Mucosa of rectum (tissue), 2 donors: ENCODE measurements around the gene OLAH.

ENCODE experiments used
- H3K27ac ChIP-seq, 2 donors: one replicate each; pipeline ENCODE4 v1.7.0; 2013; ENCODE audit warnings: inconsistent platforms in 2 of 2, low read depth in 2 of 2, low read length in 2 of 2
- H3K27me3 ChIP-seq, 2 donors: one replicate each; pipeline ENCODE4 v1.7.0; 2013; ENCODE audit warnings: low read length in 2 of 2; ENCODE audit not compliant: control insufficient read depth in 2 of 2, insufficient read depth in 2 of 2
- H3K36me3 ChIP-seq, 2 donors: one replicate each; pipeline ENCODE4 v1.7.0; 2013; ENCODE audit warnings: low read length in 2 of 2; ENCODE audit not compliant: control insufficient read depth in 2 of 2, insufficient read depth in 2 of 2
- H3K4me1 ChIP-seq, 2 donors: one replicate each; pipeline ENCODE4 v1.7.0; 2013; ENCODE audit warnings: low read length in 2 of 2, mild to moderate bottlenecking in 1 of 2; ENCODE audit not compliant: control insufficient read depth in 2 of 2, insufficient read depth in 2 of 2
- H3K4me3 ChIP-seq, 2 donors: one replicate each; pipeline ENCODE4 v1.7.0; 2013; ENCODE audit warnings: low read length in 2 of 2
- H3K9ac ChIP-seq, 2 donors: one replicate each; pipeline ENCODE4 v1.7.0; 2013; ENCODE audit warnings: low read length in 2 of 2, low read depth in 1 of 2, mild to moderate bottlenecking in 1 of 2
- H3K9me3 ChIP-seq, 2 donors: one replicate each; pipeline ENCODE4 v1.7.0; 2013; ENCODE audit warnings: low read length in 2 of 2; ENCODE audit not compliant: control insufficient read depth in 2 of 2
- donor health status: healthy.
- donor health status: Normal muscosa, but diverticular disease.

OLAH gene

DNA sequence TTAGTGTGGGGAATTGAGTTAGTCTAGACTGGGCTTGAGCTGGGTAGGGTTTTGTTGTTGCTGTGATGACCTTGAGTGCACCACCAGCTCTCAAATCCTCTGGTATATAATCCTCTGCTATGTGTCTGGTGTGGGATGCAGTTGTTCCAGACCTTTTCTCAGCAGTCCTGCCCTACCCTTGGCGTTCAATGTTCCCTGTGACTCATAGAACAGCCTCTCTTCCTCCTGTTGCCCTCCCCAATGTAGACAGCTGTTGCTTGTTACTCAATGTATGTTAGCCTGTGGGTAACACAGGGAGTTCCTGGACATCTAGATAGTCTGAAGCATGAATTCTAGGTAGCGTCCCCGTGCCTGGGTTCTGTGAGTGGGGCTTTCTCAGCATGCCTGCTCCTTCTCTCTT is 25.1 kb downstream of the OLAH start:
- no peaks in the 10 kb centered on the region for H3K36me3 ChIP-seq
- H3K4me1 ChIP-seq: no peaks in the 10 kb centered on the region
- H3K4me3 ChIP-seq: no peak overlapping the region
- no peaks in the 10 kb centered on the region for H3K27me3 ChIP-seq
- no peaks in the 10 kb centered on the region for H3K9me3 ChIP-seq
- no peak overlapping the region for H3K27ac ChIP-seq
- no peak overlapping the region for H3K9ac ChIP-seq

DNA sequence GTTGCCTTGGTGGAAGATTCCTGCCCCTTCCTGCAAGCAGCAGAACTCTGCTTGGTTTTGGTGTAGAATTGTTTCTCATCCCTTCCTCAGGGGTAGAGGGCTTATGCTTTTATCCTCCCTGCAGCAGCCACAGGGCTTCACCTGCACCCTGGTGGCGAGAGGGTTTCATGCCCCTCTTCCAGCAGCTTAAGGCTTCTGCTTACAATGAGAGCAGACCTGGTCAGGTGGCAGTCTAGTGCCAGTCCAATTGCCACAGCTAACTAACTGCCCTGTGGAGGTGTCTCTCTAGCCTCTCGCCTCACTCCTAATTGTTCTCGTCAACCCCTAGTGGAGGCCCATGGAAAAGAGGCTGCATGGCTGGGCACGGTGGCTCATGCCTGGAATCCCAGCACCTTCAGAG is 25.5 kb downstream of the OLAH start:
- Histone ChIP-seq H3K9ac (no peak overlapping the region), H3K27me3 (no peaks in the 10 kb centered on the region), H3K9me3 (no peaks in the 10 kb centered on the region), H3K36me3 (no peaks in the 10 kb centered on the region), H3K4me1 (no peaks in the 10 kb centered on the region), H3K4me3 (no peak overlapping the region), H3K27ac (no peak overlapping the region)

DNA sequence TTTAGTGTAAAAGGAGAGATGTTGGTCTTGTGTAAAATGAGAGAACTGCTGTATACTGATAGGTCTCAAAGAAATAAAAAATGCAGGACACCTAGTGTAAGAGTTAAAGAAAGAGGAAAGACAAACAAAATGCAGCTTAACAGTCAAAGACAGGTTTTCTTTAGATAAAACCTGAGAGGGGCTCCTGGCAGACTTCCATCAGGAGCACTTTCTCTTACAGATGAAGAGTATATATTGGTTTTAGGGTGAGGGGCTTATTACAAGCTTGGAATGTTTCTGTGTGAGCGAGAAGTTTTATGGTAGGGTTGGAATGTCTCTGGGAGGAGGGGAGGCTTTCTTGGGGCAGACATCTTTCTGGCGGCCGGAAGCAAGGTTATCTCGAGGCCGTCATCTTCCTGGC is 28.6 kb downstream of the OLAH start:
- H3K9ac ChIP-seq: no peak overlapping the region
- H3K36me3 ChIP-seq: no peaks in the 10 kb centered on the region
- H3K27me3 ChIP-seq: no peaks in the 10 kb centered on the region
- no peaks in the 10 kb centered on the region for H3K9me3 ChIP-seq
- no peak overlapping the region for H3K4me3 ChIP-seq
- H3K27ac ChIP-seq: no peak overlapping the region
- H3K4me1 ChIP-seq: no peaks in the 10 kb centered on the region

DNA sequence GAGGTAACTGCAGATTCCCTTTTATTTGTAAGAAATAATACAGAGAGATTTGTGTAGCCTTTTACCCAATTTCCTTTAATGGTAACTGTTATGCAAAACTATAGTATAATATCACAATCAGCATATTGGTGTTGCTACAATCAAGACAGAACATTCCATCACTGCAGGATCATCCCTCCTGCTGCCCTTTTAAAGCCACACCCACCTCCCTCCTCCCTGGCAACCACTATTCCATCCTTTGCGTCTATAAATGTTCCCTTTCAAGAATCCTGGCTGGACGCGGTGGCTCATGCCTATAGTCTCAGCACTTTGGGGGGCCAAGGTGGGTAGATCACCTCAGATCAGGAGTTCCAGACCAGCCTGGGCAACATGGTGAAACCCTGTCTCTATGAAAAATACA is 31.7 kb downstream of the OLAH start:
- no peak overlapping the region for H3K27ac ChIP-seq
- no peaks in the 10 kb centered on the region for H3K36me3 ChIP-seq
- H3K4me1 ChIP-seq: no peaks in the 10 kb centered on the region
- H3K9ac ChIP-seq: no peak overlapping the region
- H3K4me3 ChIP-seq: no peak overlapping the region
- no peaks in the 10 kb centered on the region for H3K27me3 ChIP-seq
- no peaks in the 10 kb centered on the region for H3K9me3 ChIP-seq

DNA sequence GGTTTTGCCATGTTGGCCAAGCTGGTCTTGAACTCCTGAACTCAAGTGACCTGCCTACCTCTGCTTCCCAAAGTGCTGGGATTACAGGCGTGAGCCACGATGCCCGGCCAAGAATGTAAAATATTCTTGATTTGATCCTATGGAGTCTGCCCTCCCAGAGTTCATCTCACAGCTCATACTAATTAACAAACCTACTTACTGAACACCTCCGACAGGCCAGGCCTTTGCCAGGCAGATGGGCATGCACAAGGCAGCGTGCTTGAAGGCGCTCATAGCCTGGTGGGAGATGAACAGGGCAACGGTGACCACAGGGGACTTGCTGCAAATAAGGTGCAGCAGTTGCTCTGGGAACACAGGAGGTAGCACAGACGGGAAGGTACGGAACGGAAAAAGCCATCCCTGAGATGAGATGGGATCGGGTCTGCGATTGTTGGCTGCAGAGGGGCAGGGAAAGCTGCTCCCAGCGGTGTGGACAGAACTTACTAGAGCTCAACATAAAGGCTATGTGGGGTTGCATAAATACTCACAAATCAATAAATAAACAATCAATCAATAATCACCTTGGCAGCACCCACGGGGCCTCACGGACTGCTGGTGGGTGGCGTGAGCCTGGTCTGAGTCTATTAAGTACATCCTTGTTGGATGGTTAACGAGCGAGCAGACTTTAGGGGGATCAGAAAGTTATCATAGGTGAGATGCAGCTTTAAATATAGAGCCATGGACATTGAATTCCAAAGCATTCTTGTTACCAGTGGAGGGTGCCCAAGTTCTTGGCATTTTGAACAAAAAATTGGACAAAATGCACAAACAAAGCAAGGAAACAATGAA is 40.1 kb downstream of the OLAH start:
- H3K4me3 ChIP-seq: peak overlapping the region; percentile 61 to 65
- H3K27me3 ChIP-seq: no peaks in the 10 kb centered on the region
- no peaks in the 10 kb centered on the region for H3K36me3 ChIP-seq
- no peaks in the 10 kb centered on the region for H3K9me3 ChIP-seq
- H3K27ac ChIP-seq: no peak overlapping the region
- peaks cover 6% of the 10 kb centered on the region in 2 donors for H3K4me1 ChIP-seq
- H3K9ac ChIP-seq: peak overlapping the region; percentile 18 to 20

DNA sequence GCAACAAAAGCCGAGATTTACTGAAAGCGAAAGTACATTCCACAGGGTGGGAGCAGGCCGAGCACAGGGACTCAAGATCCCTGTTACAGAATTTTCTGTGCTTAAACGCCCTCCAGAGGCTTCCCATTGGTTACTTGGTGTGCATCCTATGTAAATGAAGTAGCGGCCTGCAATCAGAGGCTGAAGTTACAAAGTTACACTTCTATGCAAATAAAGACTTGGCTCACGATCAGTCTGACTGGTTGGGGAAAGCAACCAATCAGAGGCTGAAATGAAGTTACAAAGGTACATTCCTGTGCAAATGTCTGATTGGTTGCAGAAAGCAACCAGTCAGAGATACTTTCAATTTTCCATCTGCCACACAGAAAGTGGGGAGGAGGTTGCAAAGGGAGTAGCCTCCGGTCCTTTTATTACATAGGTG is 40.8 kb downstream of the OLAH start:
- no peaks in the 10 kb centered on the region for H3K9me3 ChIP-seq
- no peaks in the 10 kb centered on the region for H3K27me3 ChIP-seq
- peaks cover 6% of the 10 kb centered on the region in 2 donors for H3K4me1 ChIP-seq
- no peak overlapping the region for H3K27ac ChIP-seq
- peak overlapping the region; percentile 61 to 65 for H3K4me3 ChIP-seq
- H3K36me3 ChIP-seq: no peaks in the 10 kb centered on the region
- H3K9ac ChIP-seq: peak overlapping the region in 1 of 2 donors; percentile 18

DNA sequence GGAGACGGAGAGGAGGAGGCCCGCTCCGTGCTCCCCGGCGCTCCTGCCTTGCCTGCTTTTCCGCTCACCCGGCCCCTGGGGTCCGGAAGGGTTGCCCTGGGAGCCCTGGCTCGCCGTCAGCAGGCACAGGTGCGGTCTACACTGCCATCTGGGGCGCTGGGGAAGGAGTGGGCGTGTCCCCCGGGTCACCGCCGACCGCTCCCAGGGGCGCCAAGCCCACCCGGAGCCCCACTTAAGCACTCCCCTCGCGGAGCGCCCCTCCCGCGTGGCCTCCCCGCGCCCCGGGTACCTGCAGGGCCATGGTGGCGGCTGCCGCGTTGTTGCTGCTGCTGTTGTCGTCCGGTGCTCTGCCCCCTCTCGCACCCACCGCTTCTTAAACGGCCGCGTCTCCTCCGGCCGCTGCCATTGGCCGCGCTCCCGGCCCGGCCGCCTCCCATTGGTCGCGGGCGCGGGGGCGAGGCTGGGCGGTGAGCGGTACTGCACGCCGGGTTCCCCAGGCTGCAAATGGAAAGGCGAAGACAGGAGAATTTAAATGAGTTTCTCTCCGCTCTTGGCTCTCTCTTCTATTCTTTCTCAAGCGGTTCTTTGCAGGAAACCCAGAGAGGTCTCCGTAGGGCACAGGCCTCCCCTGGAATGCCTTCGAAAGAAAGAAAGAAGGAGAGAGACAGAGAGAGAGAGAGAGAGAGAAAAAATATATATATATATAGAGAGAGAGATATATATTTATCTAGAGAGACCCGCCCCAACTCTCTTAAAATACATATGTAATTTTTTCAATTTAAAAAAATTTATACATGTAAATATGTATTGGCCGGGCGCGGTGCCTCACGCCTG is 44.9 kb downstream of the OLAH start, which contains the start of gene ACBD7:
TSS of gene ACBD7 (minus strand) at position 349 of the 834 bp plus-strand sequence. CDS start at position 301, 48 bp downstream.
- Histone ChIP-seq H3K9ac (peak within 1 kb of the TSS in 1 of 2 donors; percentile 53), H3K27ac (no peak within 1 kb of the TSS), H3K4me1 (peaks cover 6% of the 10 kb centered on the region in 2 donors), H3K4me3 (peak within 1 kb of the TSS; percentile 65 to 71), H3K27me3 (no peaks in the 10 kb centered on the region), H3K9me3 (no peaks in the 10 kb centered on the region), H3K36me3 (no peaks in the 10 kb centered on the region)

DNA sequence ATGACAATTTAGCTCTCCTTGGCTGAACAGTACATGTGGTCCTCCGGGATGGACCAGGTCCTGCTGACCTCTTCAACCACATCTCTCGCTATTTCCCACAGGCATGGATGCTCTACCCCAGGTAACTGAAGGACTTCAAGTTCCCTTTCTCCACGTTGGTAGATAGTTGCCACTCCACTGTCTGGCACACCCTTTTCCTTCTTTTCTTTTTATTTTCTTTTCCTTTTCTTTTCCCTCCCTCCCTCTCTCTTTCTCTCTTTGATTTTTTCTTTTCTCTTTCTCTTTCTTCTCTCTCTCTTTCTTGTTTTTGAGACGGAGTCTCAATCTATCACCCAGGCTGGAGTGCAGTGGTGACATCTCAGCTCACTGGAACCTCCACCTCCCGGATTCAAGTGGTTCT is 47.7 kb downstream of the OLAH start:
- H3K4me3 ChIP-seq: no peak overlapping the region
- H3K4me1 ChIP-seq: peaks cover 3 to 8% of the 10 kb centered on the region in 2 donors
- H3K9ac ChIP-seq: no peak overlapping the region
- H3K27ac ChIP-seq: no peak overlapping the region
- H3K36me3 ChIP-seq: no peaks in the 10 kb centered on the region
- no peaks in the 10 kb centered on the region for H3K9me3 ChIP-seq
- no peaks in the 10 kb centered on the region for H3K27me3 ChIP-seq

DNA sequence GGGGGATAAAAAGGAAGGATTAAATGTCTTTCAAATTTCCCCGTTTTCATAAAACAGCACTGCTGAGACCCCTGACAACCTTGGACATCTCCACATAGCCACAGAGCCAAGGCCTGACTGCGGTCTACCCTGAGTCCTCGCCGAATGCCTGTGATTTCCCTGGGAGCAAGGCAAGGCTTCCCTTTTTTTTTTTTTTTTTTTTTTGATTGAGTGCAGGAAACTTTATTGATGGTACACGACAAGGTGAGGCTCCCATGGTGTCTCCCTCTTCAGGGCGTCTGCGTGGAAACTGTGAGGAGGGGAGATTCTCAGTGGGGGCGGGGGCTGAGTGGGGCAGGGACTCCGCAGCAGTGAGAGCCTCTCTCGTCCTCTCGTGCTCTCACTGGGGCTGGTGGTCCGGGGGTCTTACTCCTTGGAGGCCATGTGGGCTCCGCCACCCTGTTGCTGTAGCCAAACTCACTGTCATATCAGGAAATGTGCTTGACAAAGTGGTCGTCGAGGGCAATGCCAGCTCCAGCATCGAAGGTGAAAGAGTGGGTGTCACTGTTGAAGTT is 49.2 kb downstream of the OLAH start:
- H3K4me3 ChIP-seq: no peak overlapping the region
- H3K36me3 ChIP-seq: no peaks in the 10 kb centered on the region
- H3K27me3 ChIP-seq: no peaks in the 10 kb centered on the region
- H3K27ac ChIP-seq: no peak overlapping the region
- peaks cover 7 to 12% of the 10 kb centered on the region in 2 donors for H3K4me1 ChIP-seq
- no peak overlapping the region for H3K9ac ChIP-seq
- H3K9me3 ChIP-seq: no peaks in the 10 kb centered on the region

DNA sequence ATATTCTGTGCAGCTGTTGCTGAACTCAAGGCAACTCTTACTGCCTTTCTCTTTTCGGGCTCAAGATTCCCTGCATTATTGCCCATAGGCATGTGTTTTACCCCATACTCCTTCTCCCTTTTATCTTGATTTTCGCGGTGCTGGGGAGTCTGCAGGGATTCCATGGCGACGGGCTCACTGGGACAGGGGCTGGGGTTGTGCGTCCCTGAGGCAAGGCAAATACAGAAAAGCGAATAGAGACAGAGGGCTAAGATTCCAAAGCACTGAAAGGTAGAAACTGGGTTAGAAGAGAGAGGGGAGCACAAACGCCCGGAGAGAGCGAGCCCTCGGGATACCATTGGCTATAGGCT is 52.9 kb downstream of the OLAH start:
- Histone ChIP-seq H3K27me3 (no peaks in the 10 kb centered on the region), H3K4me1 (peaks cover 23 to 25% of the 10 kb centered on the region in 2 donors), H3K36me3 (peaks cover 0 to 2% of the 10 kb centered on the region in 2 donors), H3K9ac (peak overlapping the region; percentile 88 to 93), H3K27ac (peak overlapping the region in 1 of 2 donors; percentile 97), H3K9me3 (no peaks in the 10 kb centered on the region), H3K4me3 (peak overlapping the region; percentile 92 to 94)
